ENCODE results near the gene C1QA.

GRCh38 chr1:22652881-22653316 lies 16.5 kb downstream of the C1QA start, which contains the start of gene C1QB:
- TF ChIP-seq EZH2 (IDR thresholded peaks at IDR 0.05; ENCODE audit: borderline replicate concordance, low read length), result no peak
- no peak for TF ChIP-seq CTCF (IDR thresholded peaks at IDR 0.05; ENCODE audit: low read length)
